Stimulated activated CD4-positive, alpha-beta T cell treated with anti-CD3 and anti-CD28 coated beads, Interleukin-1b, Interleukin-23, amount 100 ng/mL, for 1 hour (primary cell): ENCODE measurements around the gene HRNR.
A peak's percentile ranks its signal among the peaks of the same experiment; 100 is the strongest.
"Not testable (repeated sequence)": the region's sequence is repeated elsewhere in the genome, so short reads cannot be mapped to it uniquely, and the experiment has no call there.

ENCODE experiments used
- DNase-seq, 2 donors: peaks; one replicate each; pipeline ENCODE4 v3.0.0-alpha.2; 2020; ENCODE audit warnings: low read depth in 2 of 2

The HRNR gene

DNA sequence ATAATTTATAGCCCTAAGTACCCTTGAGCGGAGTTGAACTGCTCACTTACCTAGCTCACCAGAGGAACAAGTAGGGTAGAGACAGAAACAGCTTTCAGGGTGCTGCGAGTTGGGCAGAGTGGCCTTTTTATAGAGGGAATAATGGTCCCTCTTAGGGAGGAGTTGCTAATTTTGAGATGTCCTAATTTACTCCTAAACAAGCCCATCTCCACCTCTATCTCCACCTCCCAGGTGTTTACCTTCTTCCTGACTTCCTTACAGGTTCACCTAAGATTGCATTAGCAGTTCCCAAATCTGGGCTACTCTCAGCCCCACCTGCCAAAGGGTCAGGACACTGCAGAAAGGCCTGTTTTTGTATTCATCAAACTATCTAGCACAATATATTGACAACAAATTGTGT is at the start of gene HRNR:
Gene HRNR (minus strand): TSS at position 101 of the 400 bp plus-strand sequence. CDS start 940 bp downstream, outside the sequence.
- DNase-seq, result no peak

DNA sequence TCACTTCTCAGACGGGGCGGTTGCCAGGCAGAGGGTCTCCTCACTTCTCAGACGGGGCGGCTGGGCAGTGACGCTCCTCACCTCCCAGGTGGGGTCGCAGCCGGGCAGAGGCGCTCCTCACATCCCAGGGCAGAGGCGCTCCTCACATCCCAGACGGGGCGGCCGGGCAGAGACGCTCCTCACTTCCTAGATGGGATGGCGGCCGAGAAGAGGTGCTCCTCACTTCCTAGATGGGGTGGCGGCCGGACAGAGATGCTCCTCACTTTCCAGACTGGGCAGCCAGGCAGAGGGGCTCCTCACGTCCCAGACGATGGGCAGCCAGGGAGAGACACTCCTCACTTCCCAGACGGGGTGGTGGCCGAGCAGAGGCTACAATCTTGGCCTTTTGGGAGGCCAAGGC is 32.4 kb upstream of the HRNR start:
- DNase-seq, result not testable (repeated sequence)

DNA sequence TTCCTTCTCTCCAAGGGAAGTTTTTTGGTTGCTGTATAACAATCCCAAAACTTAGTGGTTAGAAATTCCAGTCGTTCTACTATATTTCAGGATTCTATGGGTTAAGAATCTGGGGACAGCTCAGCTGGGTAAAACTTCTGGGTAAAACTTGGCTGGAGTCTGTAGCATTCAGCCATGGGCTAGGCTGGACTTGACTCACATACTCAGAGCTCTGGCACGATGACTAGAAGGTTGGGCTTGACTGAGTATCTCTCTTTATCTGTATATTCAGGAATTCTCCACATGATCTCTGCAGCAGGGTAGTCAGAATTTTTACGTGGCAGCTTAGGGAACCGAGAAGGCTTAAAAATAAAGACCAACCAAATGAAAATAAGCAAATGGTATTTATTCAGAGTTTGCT is 28.2 kb upstream of the HRNR start:
- no peak for DNase-seq

DNA sequence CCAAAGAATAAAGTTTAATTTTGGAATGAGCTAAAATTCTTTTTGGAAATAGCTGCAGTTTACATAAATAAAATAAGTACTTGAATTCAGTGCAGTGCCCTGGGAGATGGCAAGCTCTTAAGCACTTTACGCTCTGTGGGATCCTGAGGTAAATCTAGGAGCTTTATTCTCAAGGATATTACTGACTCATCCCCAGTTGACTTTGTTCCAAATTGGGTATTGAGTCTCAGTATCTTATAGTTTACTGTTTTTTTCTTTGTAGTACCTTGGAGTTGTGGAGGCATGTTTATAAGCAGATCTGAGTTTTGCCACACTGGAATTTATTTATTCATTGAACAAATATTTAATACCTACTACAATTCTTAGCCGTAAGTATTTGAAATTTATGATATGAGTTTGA is 27.4 kb upstream of the HRNR start:
- no peak for DNase-seq

DNA sequence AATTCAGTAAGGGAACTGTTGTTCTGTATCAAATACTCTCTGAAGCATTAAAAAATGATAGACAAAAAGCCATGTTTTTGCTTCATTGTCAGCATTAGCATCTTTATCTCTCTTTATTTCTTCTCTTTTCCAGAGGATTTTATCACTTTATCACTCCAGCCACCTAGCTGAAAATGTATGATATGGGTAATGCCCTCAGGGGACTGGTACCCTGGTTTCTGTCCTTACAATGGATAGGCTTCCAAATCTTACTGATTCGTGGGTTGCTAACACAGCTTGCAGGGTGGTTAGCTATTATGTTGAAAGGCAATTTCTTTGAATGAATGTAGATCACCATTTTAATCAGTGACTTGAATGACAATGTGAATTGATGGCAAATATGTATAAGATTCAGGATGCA is 23.3 kb upstream of the HRNR start:
- no peak for DNase-seq

DNA sequence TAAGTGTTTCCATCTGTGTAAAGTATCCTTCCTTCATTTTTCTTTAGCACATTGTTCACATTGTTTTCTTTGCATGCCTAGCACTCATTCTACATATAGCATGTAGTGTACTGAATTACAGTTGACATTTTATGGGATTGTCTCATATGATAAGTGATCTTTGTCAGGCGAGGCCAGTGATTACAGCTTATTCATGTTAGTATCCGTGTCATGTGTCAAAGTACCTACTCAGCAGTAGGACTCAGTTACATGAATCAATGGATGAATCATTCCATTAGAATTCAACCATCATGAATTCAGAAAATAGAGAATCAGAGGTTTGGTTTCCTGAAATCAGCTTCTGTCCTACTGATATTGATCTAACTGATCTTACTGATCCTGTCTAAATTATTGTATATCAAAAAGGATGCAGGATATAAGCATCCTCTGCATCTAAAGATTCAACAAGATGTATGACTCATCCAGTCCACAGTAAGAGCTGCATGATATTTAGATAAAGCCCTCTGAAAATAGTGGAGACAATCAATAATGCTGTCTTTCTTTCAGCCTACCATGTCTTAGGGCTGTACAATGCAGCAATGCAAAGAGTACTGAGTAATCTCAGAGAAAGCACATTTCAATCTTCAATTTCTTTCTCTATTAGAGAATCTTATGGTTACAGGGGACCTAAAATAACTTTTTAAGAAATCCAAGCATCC is 20.7 kb upstream of the HRNR start:
- no peak for DNase-seq

DNA sequence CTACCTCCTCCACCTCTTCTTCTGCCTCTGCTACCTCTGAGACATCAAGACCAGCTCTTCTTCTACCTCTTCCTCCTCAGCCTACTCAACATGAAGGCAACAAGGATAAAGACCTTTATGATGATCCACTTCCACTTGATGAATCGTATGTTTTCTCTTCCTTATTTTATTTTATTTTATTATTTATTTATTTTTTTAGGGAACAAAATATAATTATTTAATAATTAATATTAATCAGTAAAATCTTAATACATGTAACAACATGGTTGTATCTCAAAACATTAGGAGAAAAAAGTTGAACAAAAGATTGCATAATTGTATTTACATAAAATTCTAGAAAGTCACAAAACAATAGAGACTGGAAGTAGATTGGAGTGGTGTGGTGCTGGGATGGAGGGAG is 13.1 kb upstream of the HRNR start:
- no peak for DNase-seq

DNA sequence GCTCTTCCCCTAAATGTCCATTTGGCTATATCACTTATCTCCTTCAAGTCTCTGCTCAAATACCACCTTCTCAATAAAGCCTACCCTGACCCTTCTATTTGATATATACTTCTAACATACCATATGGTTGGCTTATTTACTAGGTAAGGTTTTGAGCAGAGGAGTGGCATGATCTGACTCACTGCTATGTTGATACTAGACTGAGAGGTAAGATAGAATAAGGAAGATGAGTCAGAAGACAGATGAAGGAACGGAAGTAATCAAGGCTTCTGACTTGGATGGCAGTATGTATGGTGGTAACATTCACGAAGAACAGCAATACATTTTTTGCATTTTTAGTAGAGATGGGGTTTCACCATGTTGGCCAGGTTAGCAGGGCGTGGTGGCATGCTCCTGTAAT is 4.8 kb upstream of the HRNR start:
- no peak for DNase-seq

DNA sequence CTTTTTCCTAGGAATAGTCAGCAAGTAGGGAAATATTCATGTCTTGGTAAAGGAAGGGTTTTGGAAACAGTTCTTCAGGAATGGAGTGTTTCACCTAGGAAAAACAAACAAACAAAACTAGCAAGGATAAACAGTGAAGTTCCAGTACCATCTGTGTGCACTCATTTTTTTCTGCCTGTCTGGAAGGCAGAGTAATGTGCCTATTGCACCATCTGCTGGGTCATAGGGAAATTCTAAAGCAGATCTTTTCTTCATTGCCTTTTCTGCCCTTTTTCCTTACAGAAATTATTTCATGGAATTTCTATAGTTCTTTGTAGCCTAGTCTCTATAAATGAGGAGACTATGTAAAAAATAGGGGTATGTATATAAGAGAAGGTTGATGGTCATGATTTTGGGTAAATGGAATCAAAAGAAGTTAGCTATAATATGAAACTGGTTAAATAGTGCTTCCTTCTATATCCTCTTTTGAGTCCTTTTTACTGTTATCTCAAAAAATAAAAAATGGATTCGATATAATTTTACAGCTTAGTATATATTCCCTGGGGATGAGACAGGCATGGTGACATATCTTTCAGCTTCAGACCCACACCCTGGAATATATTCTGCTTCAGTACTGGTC is 3.4 kb upstream of the HRNR start:
- no peak for DNase-seq

DNA sequence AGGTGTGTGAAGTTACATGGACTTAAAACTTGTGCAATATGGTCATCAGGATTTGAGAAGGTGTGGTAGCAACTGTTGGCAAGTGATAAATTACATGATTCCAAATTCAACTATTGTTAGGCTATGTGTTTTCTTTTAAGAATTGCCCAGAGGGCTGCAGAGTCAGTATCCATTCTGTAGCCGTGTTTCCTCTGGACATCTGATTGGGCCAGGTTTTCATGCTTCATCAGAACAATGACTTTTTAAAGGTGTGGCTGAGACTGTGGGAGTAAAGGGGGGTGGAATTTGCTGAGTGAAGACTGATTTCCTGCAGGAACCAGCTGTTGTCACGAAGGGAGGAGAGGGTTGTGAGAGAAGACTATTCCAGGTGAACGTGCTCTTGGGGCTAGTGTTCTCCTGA is 1.7 kb upstream of the HRNR start:
- no peak for DNase-seq

DNA sequence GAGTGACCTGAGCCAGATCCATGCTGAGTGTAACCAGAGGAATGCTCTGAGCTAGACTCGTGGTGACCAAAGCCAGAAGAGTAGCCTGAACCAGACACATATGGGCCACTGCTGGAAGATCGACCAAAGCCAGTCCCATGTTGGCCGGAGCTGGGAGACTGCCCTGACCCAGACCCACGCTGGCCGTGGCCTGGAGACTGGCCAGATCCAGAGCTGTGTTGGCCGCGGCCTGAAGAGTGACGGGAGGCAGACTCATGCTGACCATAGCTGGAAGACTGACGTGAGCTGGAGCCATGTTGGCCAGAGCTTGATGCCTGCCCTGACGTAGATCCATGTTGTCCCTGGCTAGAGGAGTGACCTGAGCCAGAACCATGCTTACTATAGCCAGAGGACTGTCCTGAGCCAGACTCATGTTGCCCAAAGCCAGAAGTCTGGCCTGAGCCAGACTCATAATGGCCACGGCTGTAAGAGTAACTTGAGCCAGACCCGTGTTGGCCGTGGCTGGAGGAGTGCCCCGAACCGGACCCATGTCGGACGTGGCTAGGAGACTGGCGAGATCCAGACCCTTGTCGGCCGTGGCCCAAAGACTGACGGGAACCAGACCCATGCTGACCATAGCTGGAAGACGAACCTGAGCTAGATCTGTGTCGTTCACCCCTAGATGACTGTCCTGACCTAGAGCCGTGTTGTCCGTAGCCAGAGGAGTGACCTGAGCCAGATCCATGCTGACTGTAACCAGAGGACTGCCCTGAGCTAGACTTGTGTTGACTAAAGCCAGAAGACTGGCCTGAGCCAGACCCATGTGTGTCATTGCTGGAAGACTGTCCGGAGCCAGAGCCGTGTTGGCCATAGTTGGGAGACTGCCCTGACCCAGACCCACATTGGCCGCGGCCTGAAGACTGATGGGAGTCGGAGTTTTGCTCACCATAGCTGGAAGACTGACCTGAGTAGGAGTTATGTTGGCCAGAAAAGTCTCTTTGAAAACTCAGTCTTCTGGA is 3.5 kb downstream of the HRNR start:
- no peak for DNase-seq

DNA sequence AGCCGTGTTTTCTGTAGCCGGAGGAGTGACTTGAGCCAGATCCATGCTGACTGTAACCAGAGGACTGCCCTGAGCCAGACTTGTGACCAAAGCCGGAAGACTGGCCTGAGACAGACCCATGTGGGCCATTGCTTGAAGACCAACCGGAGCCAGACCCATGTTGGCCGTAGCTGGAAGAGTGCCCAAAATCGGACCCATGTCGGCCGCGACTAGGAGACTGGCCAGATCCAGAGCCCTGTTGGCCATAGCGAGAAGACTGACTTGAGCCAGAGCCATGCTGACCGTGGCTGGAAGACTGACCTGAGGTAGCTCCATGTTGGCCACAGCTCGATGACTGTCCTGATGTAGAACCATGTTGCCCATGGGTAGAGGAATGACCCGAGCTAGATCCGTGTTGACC is 4.6 kb downstream of the HRNR start:
- not testable (repeated sequence) for DNase-seq

DNA sequence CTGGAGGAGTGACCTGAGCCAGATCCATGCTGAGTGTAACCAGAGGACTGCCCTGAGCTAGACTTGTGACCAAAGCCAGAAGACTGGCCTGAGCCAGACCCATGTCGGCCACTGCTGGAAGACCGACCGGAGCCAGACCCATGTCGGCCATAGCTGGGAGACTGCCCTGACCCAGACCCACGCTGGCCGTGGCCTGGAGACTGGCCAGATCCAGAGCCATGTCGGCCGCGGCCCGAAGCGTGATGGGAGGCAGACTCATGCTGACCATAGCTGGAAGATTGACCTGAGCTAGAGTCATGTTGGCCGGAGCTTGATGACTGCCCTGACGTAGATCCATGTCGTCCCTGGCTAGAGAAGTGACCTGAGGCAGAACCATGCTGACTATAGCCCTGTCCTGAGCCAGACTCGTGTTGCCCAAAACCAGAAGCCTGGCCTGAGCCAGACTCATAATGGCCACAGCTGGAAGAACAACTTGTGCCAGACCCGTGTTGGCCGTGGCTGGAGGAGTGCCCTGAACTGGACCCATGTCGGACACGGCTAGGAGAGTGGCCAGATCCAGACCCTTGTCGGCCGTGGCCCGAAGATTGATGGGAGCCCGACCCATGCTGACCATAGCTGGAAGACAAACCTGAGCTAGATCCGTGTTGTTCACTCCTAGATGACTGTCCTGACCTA is 5.1 kb downstream of the HRNR start:
- DNase-seq, result no peak

DNA sequence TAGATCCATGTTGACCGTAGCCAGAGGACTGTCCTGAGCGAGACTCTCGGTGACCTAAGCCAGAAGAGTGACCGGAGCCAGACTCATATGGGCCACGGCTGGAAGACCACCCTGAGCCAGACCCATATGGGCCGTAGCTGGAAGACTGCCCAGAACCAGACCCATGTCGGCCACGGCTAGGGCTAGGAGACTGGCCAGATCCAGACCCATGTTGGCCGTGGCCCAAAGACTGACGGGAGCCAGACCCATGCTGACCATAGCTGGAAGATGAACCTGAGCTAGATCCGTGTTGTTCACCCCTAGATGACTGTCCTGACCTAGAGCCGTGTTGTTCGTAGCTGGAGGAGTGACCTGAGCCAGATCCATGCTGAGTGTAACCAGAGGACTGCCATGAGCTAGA is 8.4 kb downstream of the HRNR start:
- not testable (repeated sequence) for DNase-seq

DNA sequence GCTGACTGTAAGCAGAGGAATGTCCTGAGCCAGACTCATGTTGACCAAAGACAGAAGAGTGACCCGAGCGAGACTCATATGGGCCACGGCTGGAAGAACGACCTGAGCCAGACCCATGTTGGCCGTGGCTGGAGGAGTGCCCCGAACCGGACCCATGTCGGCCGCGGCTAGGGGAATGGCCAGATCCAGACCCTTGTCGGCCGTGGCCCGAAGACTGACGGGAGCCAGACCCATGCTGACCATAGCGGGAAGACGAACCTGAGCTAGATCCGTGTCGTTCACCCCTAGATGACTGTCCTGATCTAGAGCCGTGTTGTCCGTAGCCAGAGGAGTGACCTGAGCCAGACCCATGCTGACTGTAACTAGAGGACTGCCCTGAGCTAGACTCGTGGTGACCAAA is 9.1 kb downstream of the HRNR start:
- DNase-seq, result not testable (repeated sequence)

DNA sequence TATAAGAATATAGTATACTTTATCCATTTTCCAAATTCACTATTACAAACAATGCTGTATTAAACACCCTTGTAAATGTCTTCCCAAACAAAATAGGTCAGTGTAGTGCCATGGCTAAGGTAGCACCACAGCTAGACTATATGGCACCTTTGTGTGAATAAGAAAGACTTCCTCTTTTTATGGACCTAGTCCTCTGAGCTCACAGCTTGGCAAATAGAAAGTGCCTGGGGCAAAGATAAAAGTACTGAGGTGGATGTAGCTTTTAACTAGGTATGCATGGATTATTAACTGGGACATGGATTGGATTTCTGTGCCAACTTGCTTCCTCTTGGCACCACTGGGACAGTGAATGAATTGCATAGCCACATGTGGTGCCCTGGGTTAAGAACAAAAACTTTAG is 25.0 kb downstream of the HRNR start:
- no peak for DNase-seq

DNA sequence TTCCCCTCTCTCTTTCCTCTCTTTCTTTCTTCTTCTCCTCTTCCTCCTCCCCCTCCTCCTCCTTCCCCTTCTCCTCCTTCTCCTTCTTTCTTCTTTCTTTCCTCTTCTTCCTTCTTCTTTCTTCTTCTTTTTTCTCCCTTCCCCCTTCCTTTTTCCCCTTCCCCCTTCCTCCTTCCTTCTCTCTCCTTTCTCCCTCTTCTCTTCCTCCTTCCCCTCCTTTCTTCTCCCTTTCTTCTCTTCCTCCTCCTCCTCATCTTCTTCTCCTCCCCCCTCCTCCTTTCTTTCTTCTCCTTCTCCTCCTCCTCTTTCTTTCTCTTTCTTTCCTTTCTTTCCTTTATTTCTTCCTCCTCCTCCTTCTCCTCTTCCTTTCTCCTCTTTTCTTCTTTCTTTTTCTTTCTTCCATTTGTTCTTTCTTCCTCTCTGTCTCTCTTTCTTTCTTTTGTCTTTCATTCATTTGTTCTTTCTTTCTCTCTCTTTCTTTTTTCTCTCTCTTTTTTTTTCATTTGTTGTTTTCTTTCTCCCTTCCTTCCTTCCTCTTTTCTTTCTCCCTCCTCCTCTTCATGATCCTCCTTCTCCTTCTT is 26.5 kb downstream of the HRNR start:
- DNase-seq, result no peak

DNA sequence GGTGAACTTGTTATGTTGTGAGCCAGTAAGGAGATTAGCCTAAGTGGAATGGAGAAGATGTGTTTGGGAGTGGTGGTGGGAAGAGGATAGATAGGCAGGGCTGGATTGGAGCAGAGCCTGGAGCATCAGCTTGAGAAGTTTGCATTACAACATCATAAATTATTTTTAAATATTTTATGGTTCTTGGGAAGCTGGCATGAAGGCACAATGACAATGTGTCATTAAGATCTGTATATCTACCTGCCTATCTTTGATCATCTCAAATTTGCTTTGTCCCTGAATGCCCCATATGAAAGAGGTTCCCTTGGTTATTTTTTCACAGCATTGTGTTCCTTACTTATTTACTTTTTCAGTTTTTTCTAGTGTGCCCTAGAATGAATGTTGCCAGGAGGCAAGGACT is 32.3 kb downstream of the HRNR start:
- no peak for DNase-seq

DNA sequence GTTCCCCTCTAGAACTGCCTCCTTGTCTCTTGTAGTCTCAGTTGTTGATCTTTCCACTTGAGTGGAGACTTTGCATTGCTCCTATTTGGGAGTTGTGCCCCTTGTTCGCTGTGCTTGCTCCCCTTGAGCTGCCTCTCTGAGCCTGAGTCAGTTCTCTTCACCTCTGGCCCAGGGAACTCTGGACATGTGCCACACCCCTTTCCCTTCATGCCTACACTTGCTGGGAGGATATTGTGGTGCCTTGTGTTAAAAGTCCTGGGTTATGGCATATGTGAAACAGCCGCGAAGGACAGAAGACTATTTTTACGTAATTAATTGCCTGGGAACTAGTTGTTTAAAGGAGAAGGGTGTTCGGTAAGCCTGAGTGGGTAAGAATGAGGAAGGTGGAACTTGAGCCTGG is 32.7 kb downstream of the HRNR start:
- no peak for DNase-seq

DNA sequence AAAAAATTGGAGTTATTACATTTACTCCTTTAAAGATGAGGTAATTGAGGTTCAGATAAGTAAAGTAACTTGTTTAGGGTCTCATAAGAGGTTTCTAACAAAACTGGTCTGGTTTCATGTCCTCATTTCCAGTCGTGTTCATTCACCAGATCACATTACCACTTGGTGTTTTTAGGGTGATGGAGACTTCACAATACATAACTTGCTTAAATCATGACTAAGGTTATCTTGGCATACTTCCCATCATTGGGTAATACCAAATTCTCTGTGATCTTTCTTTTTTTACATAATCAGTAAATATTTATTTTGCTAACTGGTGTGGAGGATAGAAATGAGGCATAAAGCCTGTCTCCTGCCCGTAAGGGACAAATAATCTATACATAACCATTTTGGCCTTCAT is 33.4 kb downstream of the HRNR start:
- DNase-seq, result no peak

DNA sequence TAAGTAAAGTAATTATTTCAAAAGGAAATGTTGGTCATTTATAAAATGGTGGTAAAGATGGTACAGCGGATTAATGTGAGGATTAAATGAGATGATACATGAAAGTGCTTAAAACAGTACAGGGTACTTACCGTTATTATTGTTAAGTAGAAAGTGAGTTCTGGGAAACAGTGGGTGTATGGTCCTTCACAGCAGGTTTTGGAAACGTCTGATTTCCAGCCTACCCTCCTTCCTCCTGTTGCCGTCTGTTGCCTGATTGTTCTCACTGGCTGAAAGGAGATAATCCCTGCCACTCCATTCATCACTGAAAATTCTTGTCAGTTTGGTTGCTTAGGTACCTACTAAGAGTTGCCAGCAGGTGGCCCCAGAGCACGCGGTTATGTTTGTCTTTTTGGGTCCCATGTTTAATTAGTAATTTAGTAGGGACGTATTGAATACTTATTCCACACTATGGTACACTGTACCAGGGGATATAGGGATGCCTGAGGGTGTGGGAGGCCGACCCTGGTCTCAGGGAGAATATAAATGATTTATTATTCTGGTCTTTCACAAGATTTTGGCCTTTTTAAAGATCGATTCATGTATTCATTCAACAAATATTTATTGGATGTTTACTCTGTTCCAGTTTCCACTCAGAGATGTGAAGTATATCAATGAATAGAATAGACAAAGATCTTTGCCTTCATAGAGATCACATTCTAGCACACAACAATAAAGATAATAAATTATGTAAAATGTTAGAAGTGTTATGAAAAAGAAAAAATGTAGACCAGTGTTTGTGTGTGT is 34.1 kb downstream of the HRNR start:
- peak; percentile 18 to 51 for DNase-seq
